Ectodermal cell (in vitro differentiated cells): ENCODE results near the gene NDFIP1.

Experiments used
- H3K27ac ChIP-seq: 2 replicates; pipeline ENCODE4 v1.7.0; 2013; ENCODE audit warnings: mild to moderate bottlenecking, low read depth, low read length; ENCODE audit not compliant: insufficient read depth, poor library complexity, severe bottlenecking
- H3K27me3 ChIP-seq: 2 replicates; pipeline ENCODE4 v1.7.0; 2013; ENCODE audit warnings: mild to moderate bottlenecking, low read length; ENCODE audit not compliant: insufficient read depth, control insufficient read depth, poor library complexity, severe bottlenecking
- H3K36me3 ChIP-seq: one replicate; pipeline ENCODE4 v1.7.0; 2013; ENCODE audit warnings: low read length; ENCODE audit not compliant: control insufficient read depth, insufficient read depth
- H3K4me1 ChIP-seq: one replicate; pipeline ENCODE4 v1.7.0; 2013; ENCODE audit warnings: low read length; ENCODE audit not compliant: control insufficient read depth, insufficient read depth
- H3K4me3 ChIP-seq: 2 replicates; pipeline ENCODE4 v1.7.0; 2013; ENCODE audit warnings: low read depth, low read length, control low read depth; ENCODE audit not compliant: insufficient read depth
- H3K9me3 ChIP-seq: 2 replicates; pipeline ENCODE4 v1.7.0; 2013; ENCODE audit warnings: mild to moderate bottlenecking, low read length, moderate library complexity; ENCODE audit not compliant: control insufficient read depth
- WGBS, 2 experiments: methylation state at CpG; one replicate each; pipeline ENCODE4 v1.1.7; 2013; ENCODE audit warnings: missing lambda C conversion rate in 2 of 2; 5-methylcytosine and 5-hydroxymethylcytosine counted together

NDFIP1 gene

DNA sequence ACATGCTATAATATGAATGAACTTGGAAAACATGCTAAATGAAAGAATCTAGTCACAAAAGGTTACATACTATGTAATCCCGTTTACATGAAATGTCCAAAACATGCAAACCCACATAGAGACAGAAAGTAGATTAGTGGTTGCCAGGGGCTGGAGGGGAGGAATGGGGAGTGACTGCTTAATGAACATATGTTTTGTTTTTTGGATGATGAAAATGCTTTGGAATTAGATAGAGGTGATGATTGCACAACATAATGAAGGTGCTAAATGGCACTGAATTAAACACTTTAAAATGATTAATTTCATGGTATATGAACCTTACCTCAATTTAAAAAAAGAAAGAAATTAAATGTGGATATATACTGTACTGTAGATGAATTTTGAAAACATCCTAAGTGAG is 17.6 kb upstream of the NDFIP1 start:
- Histone ChIP-seq H3K27me3 (no peaks in the 10 kb centered on the region), H3K36me3 (no peaks in the 10 kb centered on the region), H3K27ac (no peak overlapping the region), H3K9me3 (no peaks in the 10 kb centered on the region), H3K4me1 (peaks cover 6% of the 10 kb centered on the region), H3K4me3 (no peak overlapping the region)
- 50% methylated on average over 1 of the region's 1 CpG; no CpG with 5 or more reads in 1 of the 2 experiments for WGBS, 2 experiments

DNA sequence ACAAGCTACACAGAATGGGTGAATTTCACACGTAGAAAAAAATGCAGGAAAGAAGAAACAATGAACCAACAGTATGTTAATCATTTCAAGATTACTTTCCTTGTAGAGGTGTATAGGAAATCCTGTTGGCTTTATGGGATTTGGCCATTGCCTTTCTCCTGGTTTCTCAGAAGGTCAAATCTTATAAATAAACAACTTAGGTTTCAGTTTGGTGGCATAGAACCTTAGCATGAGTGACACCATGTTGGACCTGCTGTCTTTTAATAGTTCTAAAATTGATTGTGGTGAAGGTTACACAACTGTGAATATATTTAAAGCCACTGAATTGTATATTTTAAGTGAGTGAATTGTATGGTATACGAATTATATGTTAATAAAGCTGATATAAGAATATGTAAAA is 16.7 kb upstream of the NDFIP1 start:
- no peaks in the 10 kb centered on the region for H3K27me3 ChIP-seq
- H3K36me3 ChIP-seq, result no peaks in the 10 kb centered on the region
- H3K9me3 ChIP-seq, result no peaks in the 10 kb centered on the region
- WGBS, 2 experiments, result 0 to 100% methylated on average over 1 of the region's 2 CpGs
- peaks cover 6% of the 10 kb centered on the region for H3K4me1 ChIP-seq
- H3K4me3 ChIP-seq, result no peak overlapping the region
- no peak overlapping the region for H3K27ac ChIP-seq

DNA sequence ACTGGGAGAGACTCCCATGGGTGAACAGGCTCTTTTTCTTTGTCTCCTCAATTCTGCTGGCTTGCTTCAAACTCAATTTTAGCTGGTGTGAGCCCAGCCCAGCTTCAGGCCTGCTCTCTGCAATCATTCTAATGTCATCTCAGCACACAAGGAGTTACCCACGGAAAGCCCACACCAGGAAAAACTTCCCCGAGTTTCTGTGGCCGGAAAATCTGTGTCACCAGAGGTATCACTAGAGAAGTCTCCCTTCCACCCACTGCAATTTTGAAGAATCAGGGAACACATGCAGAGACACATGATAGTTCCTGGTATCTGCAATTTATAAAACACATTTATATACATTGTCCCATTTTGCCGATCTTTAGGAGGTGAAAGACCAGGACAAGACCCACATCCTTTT is 13.5 kb upstream of the NDFIP1 start:
- H3K4me1 ChIP-seq, result no peaks in the 10 kb centered on the region
- no peaks in the 10 kb centered on the region for H3K27me3 ChIP-seq
- H3K9me3 ChIP-seq, result no peaks in the 10 kb centered on the region
- no peaks in the 10 kb centered on the region for H3K36me3 ChIP-seq
- no peak overlapping the region for H3K27ac ChIP-seq
- 86 to 93% methylated on average over 4 of the region's 4 CpGs for WGBS, 2 experiments
- H3K4me3 ChIP-seq, result no peak overlapping the region

DNA sequence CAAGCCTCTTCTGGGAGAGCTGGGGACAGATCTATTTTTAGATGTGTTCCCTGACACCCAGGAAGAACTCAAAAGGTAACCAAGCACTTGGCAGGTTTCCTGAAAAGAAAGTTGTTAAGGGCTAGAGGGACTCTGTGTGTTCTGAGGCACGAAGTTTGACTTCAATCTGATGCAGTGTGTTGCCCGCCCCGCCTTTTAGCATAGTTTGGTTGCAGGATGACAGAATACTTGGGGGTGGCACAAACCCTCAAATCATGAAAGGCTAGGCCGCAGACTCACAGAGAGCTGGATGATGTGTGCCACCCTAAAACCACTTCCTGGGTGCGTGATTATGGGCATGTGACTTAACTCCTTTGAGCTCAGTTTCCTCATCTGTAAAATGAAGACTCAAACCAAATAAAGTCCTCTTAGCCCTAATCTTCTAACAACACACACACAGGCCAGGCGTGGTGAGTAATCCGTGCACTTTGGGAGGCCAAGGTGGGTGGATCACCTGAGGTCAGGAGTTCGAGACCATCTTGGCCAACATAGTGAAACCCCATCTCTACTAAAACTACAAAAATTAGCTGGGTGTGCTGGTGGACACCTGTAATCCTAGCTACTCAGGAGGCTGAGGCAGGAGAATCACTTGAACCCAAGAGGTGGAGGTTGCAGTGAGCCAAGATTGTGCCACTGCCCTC is 12.8 kb upstream of the NDFIP1 start:
- no peak overlapping the region for H3K4me3 ChIP-seq
- no peaks in the 10 kb centered on the region for H3K9me3 ChIP-seq
- no peaks in the 10 kb centered on the region for H3K4me1 ChIP-seq
- H3K27me3 ChIP-seq, result no peaks in the 10 kb centered on the region
- WGBS, 2 experiments, result 86 to 92% methylated on average over 8 of the region's 8 CpGs
- H3K27ac ChIP-seq, result no peak overlapping the region
- H3K36me3 ChIP-seq, result no peaks in the 10 kb centered on the region

DNA sequence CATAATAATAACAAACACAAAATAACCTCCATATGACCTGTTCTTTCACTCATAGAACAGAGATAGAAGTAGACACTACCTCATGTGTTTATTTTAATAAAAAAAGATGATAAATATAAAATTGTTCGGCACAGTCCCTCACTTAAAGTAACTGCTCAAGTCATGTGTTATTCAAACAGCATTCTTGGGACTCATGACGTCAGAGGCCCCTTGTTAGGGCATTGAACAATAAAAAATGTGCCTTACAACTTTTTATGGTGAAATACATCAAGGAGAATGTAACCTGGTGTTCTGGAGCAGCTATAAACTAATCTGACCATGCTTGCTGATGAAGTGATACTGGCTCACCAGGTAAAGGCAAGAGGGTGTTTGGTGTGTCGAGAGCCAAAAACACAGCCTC is 12.2 kb upstream of the NDFIP1 start:
- Histone ChIP-seq H3K4me1 (no peaks in the 10 kb centered on the region), H3K9me3 (no peaks in the 10 kb centered on the region), H3K4me3 (no peak overlapping the region), H3K27ac (no peak overlapping the region), H3K36me3 (no peaks in the 10 kb centered on the region), H3K27me3 (no peaks in the 10 kb centered on the region)
- 95 to 96% methylated on average over 3 of the region's 3 CpGs for WGBS, 2 experiments

DNA sequence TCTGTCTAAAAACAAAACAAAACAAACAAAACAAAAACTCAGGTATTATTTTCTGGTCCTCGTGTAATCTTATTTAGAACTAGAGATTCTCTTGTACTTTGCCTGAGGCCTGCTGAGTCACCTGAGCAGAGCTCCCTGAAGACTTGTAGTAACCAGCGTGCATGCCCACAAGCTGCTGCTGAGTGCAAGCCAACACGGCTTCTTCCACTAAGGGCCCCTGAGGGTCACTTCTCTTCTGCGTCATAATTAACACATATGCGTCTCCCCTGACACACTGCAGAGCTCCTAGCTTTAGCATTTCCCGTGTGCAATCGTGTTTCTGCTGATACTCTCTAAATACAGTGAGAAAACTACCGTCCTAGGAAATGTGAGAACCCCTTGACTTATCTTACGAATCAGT is 10.9 kb upstream of the NDFIP1 start:
- Histone ChIP-seq H3K27me3 (no peaks in the 10 kb centered on the region), H3K27ac (no peak overlapping the region), H3K36me3 (no peaks in the 10 kb centered on the region), H3K4me3 (no peak overlapping the region), H3K9me3 (no peaks in the 10 kb centered on the region), H3K4me1 (no peaks in the 10 kb centered on the region)
- 93 to 94% methylated on average over 9 of the region's 9 CpGs for WGBS, 2 experiments

DNA sequence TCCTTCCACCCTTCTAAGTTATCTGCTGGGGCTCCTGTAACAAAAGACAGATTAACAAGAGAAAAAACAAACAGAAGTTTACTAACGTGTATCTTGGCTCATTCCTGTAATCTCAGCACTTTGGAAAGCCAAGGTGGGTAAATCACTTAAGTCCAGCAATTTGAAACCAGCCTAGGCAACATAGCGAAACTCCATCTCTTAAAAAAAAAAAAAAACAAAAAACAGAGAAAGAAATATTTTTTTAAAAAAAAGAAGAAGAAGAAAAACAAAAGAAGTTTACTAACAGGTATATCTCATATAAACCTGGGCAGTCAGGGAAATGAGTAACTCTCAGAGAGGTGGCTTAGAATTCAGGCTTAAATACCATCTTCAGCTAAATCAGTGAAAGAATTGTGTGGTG is 10.3 kb upstream of the NDFIP1 start:
- Histone ChIP-seq H3K36me3 (no peaks in the 10 kb centered on the region), H3K4me1 (no peaks in the 10 kb centered on the region)
- WGBS, 2 experiments, result 53 to 57% methylated on average over 1 of the region's 2 CpGs

DNA sequence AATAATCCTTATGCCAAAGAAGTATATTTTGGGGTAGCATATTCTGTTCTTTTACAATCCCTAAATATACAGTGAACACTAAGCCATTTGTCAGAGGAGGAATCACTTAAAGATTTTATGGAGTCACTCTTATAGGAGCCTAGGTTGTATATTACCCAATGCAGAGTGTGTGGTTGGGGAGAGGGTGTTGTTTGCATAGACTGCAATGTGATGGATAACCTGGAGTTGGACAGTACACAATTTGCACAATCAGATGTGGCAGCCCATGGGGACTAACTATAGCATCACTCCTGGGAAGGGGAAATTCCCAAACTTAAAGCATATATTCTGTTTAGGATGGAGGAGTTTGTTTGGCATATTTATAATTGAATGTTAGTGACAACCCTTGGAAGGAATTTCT is 9.6 kb upstream of the NDFIP1 start:
- no peaks in the 10 kb centered on the region for H3K4me1 ChIP-seq
- H3K36me3 ChIP-seq, result no peaks in the 10 kb centered on the region
- H3K27ac ChIP-seq, result no peak overlapping the region
- H3K4me3 ChIP-seq, result no peak overlapping the region
- no peaks in the 10 kb centered on the region for H3K9me3 ChIP-seq
- no peaks in the 10 kb centered on the region for H3K27me3 ChIP-seq

More for the DNA sequence above, 10.3 kb upstream of the NDFIP1 start:
- no peaks in the 10 kb centered on the region for H3K9me3 ChIP-seq
- H3K27me3 ChIP-seq, result no peaks in the 10 kb centered on the region
- no peak overlapping the region for H3K4me3 ChIP-seq
- H3K27ac ChIP-seq, result no peak overlapping the region

DNA sequence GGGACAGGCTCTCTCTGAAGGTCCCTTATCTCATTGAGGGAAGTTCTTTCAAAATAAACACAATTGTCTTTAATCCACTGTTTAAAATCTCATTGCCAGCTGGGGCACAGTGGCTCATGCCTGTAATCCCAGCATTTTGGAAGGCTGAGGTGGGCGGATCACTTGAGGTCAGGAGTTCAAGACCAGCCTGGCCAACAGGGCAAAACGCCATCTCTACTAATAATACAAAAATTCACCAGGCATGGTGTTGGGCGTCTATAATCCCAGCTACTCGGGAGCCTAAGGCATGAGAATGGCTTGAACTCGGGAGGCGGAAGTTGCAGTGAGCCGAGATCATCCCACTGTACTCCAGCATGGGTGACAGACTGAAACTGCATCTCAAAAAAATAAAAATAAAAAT is 8.3 kb upstream of the NDFIP1 start:
- WGBS, 2 experiments, result 89 to 97% methylated on average over 7 of the region's 7 CpGs
- H3K4me3 ChIP-seq, result no peak overlapping the region
- no peak overlapping the region for H3K27ac ChIP-seq
- H3K36me3 ChIP-seq, result no peaks in the 10 kb centered on the region
- no peaks in the 10 kb centered on the region for H3K27me3 ChIP-seq
- no peaks in the 10 kb centered on the region for H3K4me1 ChIP-seq
- no peaks in the 10 kb centered on the region for H3K9me3 ChIP-seq

DNA sequence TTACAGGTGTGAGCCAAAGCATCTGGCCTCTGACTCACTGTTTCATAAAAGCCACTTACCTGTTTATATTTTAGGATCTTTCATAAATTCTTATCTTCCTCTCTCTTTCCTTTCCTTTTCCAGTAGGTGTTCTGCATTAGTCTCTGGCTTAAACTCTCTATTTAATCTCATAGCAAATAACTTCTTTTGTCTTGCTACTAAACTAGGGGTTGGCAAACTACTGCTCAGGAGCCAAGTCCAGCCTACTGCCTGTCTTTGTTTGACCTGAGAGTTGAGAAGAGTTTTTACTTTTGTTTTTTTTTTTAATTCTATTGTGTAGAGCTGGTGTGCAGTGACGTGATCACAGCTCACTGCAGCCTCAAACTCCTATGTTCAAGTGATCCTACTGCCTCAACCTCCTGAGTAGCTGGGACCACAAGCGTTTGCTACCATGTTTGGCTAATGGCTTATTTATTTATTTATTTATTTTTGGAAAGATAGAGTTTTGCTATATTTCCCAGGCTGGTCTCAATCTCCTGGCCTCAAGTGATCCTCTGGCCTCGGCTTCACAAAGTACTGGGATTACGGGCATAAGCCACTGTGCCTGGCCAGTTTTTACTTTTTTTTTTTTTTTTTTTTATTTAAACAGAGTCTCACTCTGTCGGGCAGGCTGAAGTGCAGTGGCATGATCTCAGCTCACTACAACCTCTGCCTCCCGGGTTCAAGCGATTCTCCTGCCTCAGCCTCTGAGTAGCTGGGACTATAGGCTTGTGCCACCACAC is 5.4 kb upstream of the NDFIP1 start:
- Histone ChIP-seq H3K27ac (no peak overlapping the region), H3K27me3 (peaks cover 14% of the 10 kb centered on the region), H3K9me3 (no peaks in the 10 kb centered on the region), H3K4me3 (no peak overlapping the region), H3K4me1 (no peaks in the 10 kb centered on the region), H3K36me3 (no peaks in the 10 kb centered on the region)
- WGBS, 2 experiments, result 88 to 99% methylated on average over 6 to 7 of the region's 7 CpGs
